HepG2 (cell line): ENCODE results near the gene MTHFD1. TPM values are rescaled to one million over a fixed set of nuclear protein-coding genes. Genes with fewer than 3 reads are reported as not detected.

Experiments
- CCAR2 ChIP-seq: fragments of 200-400 bp; formaldehyde crosslinking; optimal IDR thresholded peaks from 2 replicates; pipeline ENCODE3; 2018; ENCODE audit warnings: low read depth, mild to moderate bottlenecking, low read length, moderate library complexity
- ELF4 ChIP-seq: sonication (generic); formaldehyde crosslinking; IDR thresholded peaks from 2 replicates; pipeline ENCODE4 v1.5.0; 2020; ENCODE audit warnings: missing genetic modification reagents, mild to moderate bottlenecking, moderate library complexity, borderline replicate concordance
- FOXK1 ChIP-seq: sonication (generic); formaldehyde crosslinking; IDR thresholded peaks from 2 replicates; pipeline ENCODE4 v1.4.0; 2020; ENCODE audit warnings: low read depth, missing genetic modification reagents, borderline replicate concordance
- HMGXB3 ChIP-seq: sonication (generic); formaldehyde crosslinking; IDR thresholded peaks from 2 replicates; pipeline ENCODE4 v1.4.0; 2020; ENCODE audit warnings: missing genetic modification reagents, borderline replicate concordance
- HOXD1 ChIP-seq: sonication (generic); formaldehyde crosslinking; IDR thresholded peaks from 2 replicates; pipeline ENCODE4 v1.5.0; 2020; ENCODE audit warnings: missing genetic modification reagents
- MED8 ChIP-seq: sonication (generic); formaldehyde crosslinking; IDR thresholded peaks from 2 replicates; pipeline ENCODE4 v1.8.1; 2023; ENCODE audit warnings: mild to moderate bottlenecking, missing genetic modification reagents; ENCODE audit not compliant: insufficient replicate concordance
- MIER3 ChIP-seq: IDR thresholded peaks from 2 replicates; pipeline ENCODE4 v1.6.1; 2016; ENCODE audit warnings: missing compliant biosample characterization, borderline replicate concordance
- NFIB ChIP-seq: sonication (generic); formaldehyde crosslinking; IDR thresholded peaks from 2 replicates; pipeline ENCODE4 v1.9.0; 2021; ENCODE audit warnings: missing genetic modification reagents, mild to moderate bottlenecking, borderline replicate concordance
- NR2F2 ChIP-seq: IDR thresholded peaks from 2 replicates; pipeline ENCODE4 v1.6.1; 2012; ENCODE audit warnings: low read depth, inconsistent platforms, borderline replicate concordance
- ZNF230 ChIP-seq: sonication (generic); formaldehyde crosslinking; IDR thresholded peaks from 2 replicates; pipeline ENCODE4 v1.4.0; 2020; ENCODE audit warnings: mild to moderate bottlenecking, missing genetic modification reagents
- ZNF282 ChIP-seq: fragments of 450-650 bp; IDR thresholded peaks from 2 replicates; pipeline ENCODE4 v1.6.1; 2018; ENCODE audit not compliant: partially characterized antibody
- ZNF503 ChIP-seq: sonication (generic); formaldehyde crosslinking; IDR thresholded peaks from 2 replicates; pipeline ENCODE4 v1.4.0; 2020; ENCODE audit warnings: missing genetic modification reagents
- ZNF510 ChIP-seq: sonication (generic); formaldehyde crosslinking; IDR thresholded peaks from 2 replicates; pipeline ENCODE4 v1.4.0; 2020; ENCODE audit warnings: low read depth, mild to moderate bottlenecking, missing genetic modification reagents
- ZNF580 ChIP-seq: IDR thresholded peaks from 2 replicates; pipeline ENCODE4 v1.6.1; 2016; ENCODE audit warnings: low read depth, borderline replicate concordance
- ZNF687 ChIP-seq: sonication (generic); formaldehyde crosslinking; IDR thresholded peaks from 2 replicates; pipeline ENCODE4 v1.5.1; 2020; ENCODE audit warnings: mild to moderate bottlenecking, missing genetic modification reagents, moderate library complexity
- ZNF709 ChIP-seq: sonication (generic); formaldehyde crosslinking; IDR thresholded peaks from 2 replicates; pipeline ENCODE4 v1.5.0; 2020; ENCODE audit warnings: mild to moderate bottlenecking, missing genetic modification reagents
- ZNF746 ChIP-seq: sonication (generic); formaldehyde crosslinking; IDR thresholded peaks from 2 replicates; pipeline ENCODE4 v1.8.0; 2022; ENCODE audit warnings: mild to moderate bottlenecking, missing genetic modification reagents
- polyA plus RNA-seq, 8 experiments: library from polyadenylated mRNA; depleted of rRNA in 3 of 8; stranded (reverse) in 7 of 8; unstranded in 1 of 8; fragments of >200 nt; fragmentation: Illumina TruSeq in 4 of 8; extraction: Trizol in 4 of 8; gene quantifications; 2 replicates each; pipeline versions ENCODE4 v1.2.1 to v1.2.3, GENCODE V29; 2011 to 2016; ENCODE audit warnings: low read depth in 4 of 8, missing spikeins in 1 of 8, mixed read lengths in 1 of 8; ENCODE audit not compliant: insufficient read depth in 1 of 8
- total RNA-seq, 5 experiments: library from RNA; depleted of rRNA; stranded (reverse); fragments of >200 nt; fragmentation: Illumina TruSeq; extraction: Trizol; gene quantifications; 2 replicates each; pipeline ENCODE4 v1.2.3, GENCODE V29; 2016; ENCODE audit warnings: low read depth in 1 of 5

MTHFD1 gene
- total and polyA plus RNA-seq, 2 of the 13 experiments (the other 11 are each of a cell fraction or from before 2014, with no cell fraction given): 31.0 to 106 TPM

GRCh38 chr14:64387782-64388532 is at the start of gene MTHFD1 (continued):
- TF ChIP-seq ZNF687 (peak; percentile 100), ELF4 (0 out of 2 replicates have a peak, but pooled peaks have one; percentile 40), FOXK1 (CRISPR knock-in tag) (peak; percentile 61; the same call in 1 of the 2 replicates), MIER3 (peak; percentile 13; the same call in 1 of the 2 replicates), ZNF282 (no peak), HOXD1 (peak; percentile 55; the same call in 1 of the 2 replicates), NR2F2 (no peak; the same call in 1 of the 2 replicates), CCAR2 (no peak), ZNF230 (peak; percentile 88; the same call in 1 of the 2 replicates), ZNF503 (CRISPR knock-in tag) (no peak), ZNF709 (peak; percentile 90), MED8 (CRISPR knock-in tag) (peak; percentile 49), ZNF510 (0 out of 2 replicates have a peak, but pooled peaks have one; percentile 69), ZNF580 (CRISPR knock-in tag) (0 out of 2 replicates have a peak, but pooled peaks have one; percentile 37), ZNF746 (peak; percentile 93), HMGXB3 (CRISPR knock-in tag) (peak; percentile 99), NFIB (CRISPR knock-in tag) (no peak)
